ENCODE data around the gene MZB1. TPM values are rescaled to one million over a fixed set of nuclear protein-coding genes. Genes with fewer than 3 reads are reported as not detected.

MZB1 gene
- total and polyA plus RNA-seq, 2 of the 13 experiments (the other 11 are each of a cell fraction or from before 2014, with no cell fraction given): 0.31 to 0.40 TPM

- TF ChIP-seq IKZF5 (CRISPR knock-in tag; IDR thresholded peaks at IDR 0.05) (no peak), HMGA1 (CRISPR knock-in tag; conservative IDR thresholded peaks at IDR 0.05) (no peak), ZBTB20 (CRISPR knock-in tag; IDR thresholded peaks at IDR 0.05; ENCODE audit: borderline replicate concordance, low read depth) (peak; percentile 36; the same call in 1 of the 2 replicates), HOXA3 (CRISPR knock-in tag; IDR thresholded peaks at IDR 0.05) (peak; percentile 57; the same call in 1 of the 2 replicates), ZNF30 (CRISPR knock-in tag; IDR thresholded peaks at IDR 0.05) (no peak), GLI4 (CRISPR knock-in tag; IDR thresholded peaks at IDR 0.05; ENCODE audit: borderline replicate concordance) (no peak), RXRB (CRISPR knock-in tag; IDR thresholded peaks at IDR 0.05; ENCODE audit: borderline replicate concordance) (no peak), ZNF607 (CRISPR knock-in tag; IDR thresholded peaks at IDR 0.05; ENCODE audit: borderline replicate concordance) (no peak), ZFP1 (CRISPR knock-in tag; IDR thresholded peaks at IDR 0.05) (no peak), ZNF782 (CRISPR knock-in tag; IDR thresholded peaks at IDR 0.05; ENCODE audit: borderline replicate concordance) (no peak), TAF1 (CRISPR knock-in tag; IDR thresholded peaks at IDR 0.05) (no peak), AGO1 (IDR thresholded peaks at IDR 0.05; ENCODE audit: low read depth, low read length, poor library complexity, severe bottlenecking) (no peak), DNMT1 (CRISPR knock-in tag; IDR thresholded peaks at IDR 0.05) (no peak), SOX13 (IDR thresholded peaks at IDR 0.05) (no peak), SOX13 (CRISPR knock-in tag; conservative IDR thresholded peaks at IDR 0.05 in 1 of 2, IDR thresholded peaks at IDR 0.05 in 1 of 2) (no peak; a peak in 1 of 4 replicates), ZNF510 (CRISPR knock-in tag; IDR thresholded peaks at IDR 0.05; ENCODE audit: low read depth) (no peak), ZNF260 (CRISPR knock-in tag; IDR thresholded peaks at IDR 0.05; ENCODE audit: borderline replicate concordance, low read depth) (no peak), ISX (CRISPR knock-in tag; conservative IDR thresholded peaks at IDR 0.05) (no peak), ZNF772 (CRISPR knock-in tag; IDR thresholded peaks at IDR 0.05) (0 out of 2 replicates have a peak, but pooled peaks have one; percentile 48), HHEX (CRISPR knock-in tag; IDR thresholded peaks at IDR 0.05) (no peak), ZNF569 (CRISPR knock-in tag; IDR thresholded peaks at IDR 0.05; ENCODE audit: borderline replicate concordance) (no peak), CEBPG (CRISPR knock-in tag; IDR thresholded peaks at IDR 0.05) (no peak), MATR3 (CRISPR knock-in tag; IDR thresholded peaks at IDR 0.05) (no peak), NFRKB (IDR thresholded peaks at IDR 0.05) (no peak), MZF1 (CRISPR knock-in tag; IDR thresholded peaks at IDR 0.05; ENCODE audit: borderline replicate concordance) (no peak), THYN1 (CRISPR knock-in tag; IDR thresholded peaks at IDR 0.05; ENCODE audit: borderline replicate concordance, low read depth) (no peak), IKZF1 (IDR thresholded peaks at IDR 0.05) (no peak), SRSF1 (optimal IDR thresholded peaks at IDR 0.05; ENCODE audit: low read depth, low read length) (no peak)
- TF ChIP-seq, protein P1, sequence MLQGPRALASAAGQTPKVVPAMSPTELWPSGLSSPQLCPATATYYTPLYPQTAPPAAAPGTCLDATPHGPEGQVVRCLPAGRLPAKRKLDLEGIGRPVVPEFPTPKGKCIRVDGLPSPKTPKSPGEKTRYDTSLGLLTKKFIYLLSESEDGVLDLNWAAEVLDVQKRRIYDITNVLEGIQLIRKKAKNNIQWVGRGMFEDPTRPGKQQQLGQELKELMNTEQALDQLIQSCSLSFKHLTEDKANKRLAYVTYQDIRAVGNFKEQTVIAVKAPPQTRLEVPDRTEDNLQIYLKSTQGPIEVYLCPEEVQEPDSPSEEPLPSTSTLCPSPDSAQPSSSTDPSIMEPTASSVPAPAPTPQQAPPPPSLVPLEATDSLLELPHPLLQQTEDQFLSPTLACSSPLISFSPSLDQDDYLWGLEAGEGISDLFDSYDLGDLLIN (CRISPR knock-in tag; IDR thresholded peaks at IDR 0.05; ENCODE audit: borderline replicate concordance): no peak
- TF ChIP-seq, protein P2, sequence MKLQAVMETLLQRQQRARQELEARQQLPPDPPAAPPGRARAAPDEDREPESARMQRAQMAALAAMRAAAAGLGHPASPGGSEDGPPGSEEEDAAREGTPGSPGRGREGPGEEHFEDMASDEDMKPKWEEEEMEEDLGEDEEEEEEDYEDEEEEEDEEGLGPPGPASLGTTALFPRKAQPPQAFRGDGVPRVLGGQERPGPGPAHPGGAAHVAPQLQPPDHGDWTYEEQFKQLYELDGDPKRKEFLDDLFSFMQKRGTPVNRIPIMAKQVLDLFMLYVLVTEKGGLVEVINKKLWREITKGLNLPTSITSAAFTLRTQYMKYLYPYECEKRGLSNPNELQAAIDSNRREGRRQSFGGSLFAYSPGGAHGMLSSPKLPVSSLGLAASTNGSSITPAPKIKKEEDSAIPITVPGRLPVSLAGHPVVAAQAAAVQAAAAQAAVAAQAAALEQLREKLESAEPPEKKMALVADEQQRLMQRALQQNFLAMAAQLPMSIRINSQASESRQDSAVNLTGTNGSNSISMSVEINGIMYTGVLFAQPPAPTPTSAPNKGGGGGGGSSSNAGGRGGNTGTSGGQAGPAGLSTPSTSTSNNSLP (IDR thresholded peaks at IDR 0.05; ENCODE audit: low read depth, low read length): no peak
Observed at GRCh38 chr5:139388198-139388821, 1.4 kb downstream of the MZB1 start (continued).
